ENCODE results near the gene FYCO1. TPM values are rescaled to one million over a fixed set of nuclear protein-coding genes. Genes with fewer than 3 reads are reported as not detected.

Gene FYCO1
- total RNA-seq, 2 donors from 2014 or later = 14.6 to 30.3 TPM

DNA sequence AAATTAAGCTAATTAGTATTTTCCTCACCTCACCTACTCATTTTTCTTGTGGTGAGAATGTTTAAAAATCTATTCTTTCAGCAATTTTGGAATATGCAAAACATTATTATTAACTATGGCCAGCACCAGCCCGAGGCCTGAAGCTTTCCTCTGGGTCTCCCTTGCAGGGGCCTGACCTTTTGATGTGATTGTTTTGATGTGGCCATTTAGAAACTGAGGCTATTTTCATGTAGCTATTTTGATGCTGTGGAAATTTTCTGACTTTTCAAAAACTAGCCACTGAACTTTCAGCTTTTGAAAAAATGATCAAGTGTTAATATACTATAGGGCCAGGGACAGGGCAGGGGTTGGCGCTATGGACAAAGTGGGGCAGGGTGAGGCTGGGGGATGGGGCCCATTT is 117.5 kb downstream of the FYCO1 start:
- H3K4me3 Mint-ChIP-seq = no peak overlapping the region
- peaks cover 29 to 45% of the 10 kb centered on the region in 2 donors for H3K4me1 Mint-ChIP-seq (ENCODE audit: low read depth in 2 of 2)
- ATAC-seq (no peak), DNase-seq (ENCODE audit: low spot score) (no peak)
- peaks cover 28 to 30% of the 10 kb centered on the region in 2 donors for H3K27me3 Mint-ChIP-seq
- no peak overlapping the region for H3K27ac Mint-ChIP-seq
- no peaks in the 10 kb centered on the region for H3K9me3 Mint-ChIP-seq
- H3K36me3 Mint-ChIP-seq = peaks cover 7% of the 10 kb centered on the region

DNA sequence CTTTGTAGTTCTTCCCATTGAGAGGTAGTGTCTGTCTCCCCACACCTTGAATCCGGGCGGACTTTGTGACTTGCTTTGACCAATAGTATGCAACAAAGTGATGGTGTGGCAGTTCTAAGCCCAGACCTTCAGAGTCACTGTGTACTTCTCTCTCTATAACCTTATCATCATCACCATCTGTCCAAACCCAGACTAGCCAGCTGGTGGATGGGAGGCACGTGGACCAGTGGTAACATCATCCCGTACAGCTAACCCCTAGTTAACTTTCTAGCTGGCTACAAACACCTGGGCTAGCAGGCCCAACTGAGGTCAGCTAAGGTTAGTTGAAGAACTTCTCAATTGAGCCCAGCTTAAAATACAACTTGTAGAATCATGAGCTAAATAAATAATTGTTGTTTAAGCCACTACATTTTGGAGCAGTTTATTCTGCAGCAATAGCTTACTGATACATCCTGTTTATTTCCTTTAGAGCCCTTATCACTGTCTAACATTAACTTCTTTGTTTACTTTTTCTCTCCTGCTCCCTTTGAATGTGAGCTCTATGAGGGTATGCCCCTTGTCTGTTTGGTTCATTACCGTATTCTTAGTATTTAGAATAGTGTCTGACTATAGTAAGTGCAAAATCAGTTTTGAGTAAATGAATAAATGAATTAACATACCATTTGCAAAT is 120.8 kb downstream of the FYCO1 start:
- Mint-ChIP-seq H3K4me1 (ENCODE audit: low read depth in 2 of 2) (peaks cover 21 to 46% of the 10 kb centered on the region in 2 donors), H3K36me3 (peaks cover 7% of the 10 kb centered on the region), H3K27ac (no peak overlapping the region), H3K4me3 (no peak overlapping the region), H3K9me3 (no peaks in the 10 kb centered on the region), H3K27me3 (peaks cover 42 to 43% of the 10 kb centered on the region in 2 donors)
- ATAC-seq (no peak), DNase-seq (ENCODE audit: low spot score) (no peak)

GRCh38 chr3:45873638-45874037 is 122.0 kb downstream of the FYCO1 start:
- H3K36me3 Mint-ChIP-seq = peaks cover 7% of the 10 kb centered on the region
- no peak for DNase-seq (ENCODE audit: low spot score)
- H3K4me1 Mint-ChIP-seq (ENCODE audit: low read depth in 2 of 2) = peaks cover 20 to 45% of the 10 kb centered on the region in 2 donors
- no peak for ATAC-seq
- no peaks in the 10 kb centered on the region for H3K9me3 Mint-ChIP-seq
- H3K27ac Mint-ChIP-seq = no peak overlapping the region
- H3K4me3 Mint-ChIP-seq = no peak overlapping the region
- H3K27me3 Mint-ChIP-seq = peaks cover 35 to 43% of the 10 kb centered on the region in 2 donors

- Mint-ChIP-seq H3K36me3 (peaks cover 7% of the 10 kb centered on the region), H3K4me3 (no peak overlapping the region), H3K9me3 (no peaks in the 10 kb centered on the region), H3K4me1 (ENCODE audit: low read depth in 2 of 2) (peaks cover 20 to 45% of the 10 kb centered on the region in 2 donors), H3K27ac (no peak overlapping the region), H3K27me3 (peaks cover 35 to 42% of the 10 kb centered on the region in 2 donors)
- no peak for DNase-seq (ENCODE audit: low spot score)
- no peak for ATAC-seq
Measured at GRCh38 chr3:45873036-45873435, 122.6 kb downstream of the FYCO1 start.

- Mint-ChIP-seq H3K27ac (no peak overlapping the region), H3K4me3 (no peak overlapping the region), H3K9me3 (no peaks in the 10 kb centered on the region), H3K27me3 (peaks cover 35 to 43% of the 10 kb centered on the region in 2 donors), H3K4me1 (ENCODE audit: low read depth in 2 of 2) (peaks cover 20 to 45% of the 10 kb centered on the region in 2 donors), H3K36me3 (peaks cover 7% of the 10 kb centered on the region)
- no peak for ATAC-seq
- no peak for DNase-seq (ENCODE audit: low spot score)
Measured at GRCh38 chr3:45872569-45872968, 123.1 kb downstream of the FYCO1 start.

GRCh38 chr3:45871780-45872179 is 123.8 kb downstream of the FYCO1 start:
- Mint-ChIP-seq H3K27ac (no peak overlapping the region), H3K4me3 (no peak overlapping the region), H3K9me3 (no peaks in the 10 kb centered on the region), H3K36me3 (peaks cover 7% of the 10 kb centered on the region), H3K4me1 (ENCODE audit: low read depth in 2 of 2) (peaks cover 20 to 45% of the 10 kb centered on the region in 2 donors), H3K27me3 (peaks cover 35 to 48% of the 10 kb centered on the region in 2 donors)
- DNase-seq (ENCODE audit: low spot score) = no peak
- no peak for ATAC-seq

- peaks cover 25 to 52% of the 10 kb centered on the region in 2 donors for H3K4me1 Mint-ChIP-seq (ENCODE audit: low read depth in 2 of 2)
- DNase-seq (ENCODE audit: low spot score) (no peak), ATAC-seq (peak; percentile 63 to 69)
- H3K36me3 Mint-ChIP-seq = peaks cover 7% of the 10 kb centered on the region
- peaks cover 29 to 39% of the 10 kb centered on the region in 2 donors for H3K27me3 Mint-ChIP-seq
- no peak overlapping the region for H3K4me3 Mint-ChIP-seq
- H3K9me3 Mint-ChIP-seq = no peaks in the 10 kb centered on the region
- H3K27ac Mint-ChIP-seq = no peak overlapping the region
Measured at GRCh38 chr3:45870099-45870498, 125.5 kb downstream of the FYCO1 start.

DNA sequence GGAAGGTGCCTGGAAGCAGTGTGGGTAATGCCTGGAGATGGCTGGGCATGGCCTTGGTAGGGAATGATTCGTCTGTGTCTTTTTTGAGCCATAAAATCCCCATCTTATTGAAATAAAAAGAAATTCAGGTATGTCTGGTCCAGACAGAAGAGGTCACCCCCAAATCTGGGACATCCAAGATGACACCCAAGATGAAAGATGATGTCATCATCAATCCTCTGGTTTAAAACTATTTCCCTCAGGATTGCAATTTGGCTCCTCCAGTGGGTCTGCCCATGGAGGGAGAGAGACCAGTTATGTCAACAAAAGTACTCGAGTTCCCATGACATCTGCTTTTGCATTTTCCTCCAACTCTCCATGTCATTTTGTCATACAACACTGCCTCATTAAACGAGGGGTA is 126.0 kb downstream of the FYCO1 start:
- H3K27me3 Mint-ChIP-seq = peaks cover 25 to 38% of the 10 kb centered on the region in 2 donors
- no peak for ATAC-seq
- H3K27ac Mint-ChIP-seq = no peak overlapping the region
- no peaks in the 10 kb centered on the region for H3K9me3 Mint-ChIP-seq
- H3K4me3 Mint-ChIP-seq = no peak overlapping the region
- peaks cover 7% of the 10 kb centered on the region for H3K36me3 Mint-ChIP-seq
- peaks cover 27 to 52% of the 10 kb centered on the region in 2 donors for H3K4me1 Mint-ChIP-seq (ENCODE audit: low read depth in 2 of 2)
- DNase-seq (ENCODE audit: low spot score) = no peak

- Mint-ChIP-seq H3K9me3 (peaks cover under 1% of the 10 kb centered on the region), H3K36me3 (peaks cover 5% of the 10 kb centered on the region), H3K27me3 (peaks cover 20 to 30% of the 10 kb centered on the region in 2 donors), H3K4me1 (ENCODE audit: low read depth in 2 of 2) (peaks cover 24 to 47% of the 10 kb centered on the region in 2 donors), H3K27ac (no peak overlapping the region), H3K4me3 (no peak overlapping the region)
- DNase-seq (ENCODE audit: low spot score) (no peak), ATAC-seq (no peak)
Measured at GRCh38 chr3:45868650-45869049, 127.0 kb downstream of the FYCO1 start.

- Mint-ChIP-seq H3K9me3 (peaks cover 4% of the 10 kb centered on the region), H3K4me1 (ENCODE audit: low read depth in 2 of 2) (peaks cover 27 to 49% of the 10 kb centered on the region in 2 donors), H3K27ac (no peak overlapping the region), H3K27me3 (peaks cover 16 to 28% of the 10 kb centered on the region in 2 donors), H3K36me3 (peaks cover 6% of the 10 kb centered on the region), H3K4me3 (no peak overlapping the region)
- DNase-seq (ENCODE audit: low spot score) (no peak), ATAC-seq (no peak)
Measured at GRCh38 chr3:45868213-45868612, 127.4 kb downstream of the FYCO1 start.

Other genes starting within 250 kb of the FYCO1 start
- not detected for gene SLC6A20, start 199.3 kb downstream of the FYCO1 start, total RNA-seq
- gene LZTFL1, start 153.7 kb downstream of the FYCO1 start, total RNA-seq = 1 to 10 TPM; 6.7 to 7.1 TPM
- not detected for gene CCR9, start 109.3 kb downstream of the FYCO1 start, total RNA-seq
- 1 to 10 TPM; 4.0 to 5.3 TPM for gene CXCR6, start 52.4 kb downstream of the FYCO1 start, total RNA-seq
- not detected for gene XCR1, start 31.7 kb upstream of the FYCO1 start, total RNA-seq
- 10 to 100 TPM; 52.2 to 92.2 TPM for gene CCR1, start 212.5 kb upstream of the FYCO1 start, total RNA-seq
- 1 to 10 TPM in 1 of 2 donors, under 1 TPM in 1; 0.55 to 4.3 TPM for gene CCR3, start 246.6 kb upstream of the FYCO1 start, total RNA-seq

Data from natural killer cell treated with Interleukin-12 subunit alpha and Interleukin-12 subunit beta and Interleukin-15 and Interleukin-18, amount 100 ng/mL, for 72 hours (primary cell).